Large intestine (tissue), 12 donors: Measurements from ENCODE around the gene TSR3. TPM values are rescaled to one million over a fixed set of nuclear protein-coding genes. Genes with fewer than 3 reads are reported as not detected.

Source experiments
- DNase-seq, 2 donors: peaks; one replicate each; pipeline versions ENCODE4 v3.0.0 to v3.0.0-alpha.2; 2013
- H3K27ac ChIP-seq: one replicate; pipeline ENCODE4 v1.5.1; 2013; ENCODE audit warnings: low read length
- H3K27me3 ChIP-seq: 2 replicates; pipeline ENCODE4 v1.6.1; 2013; ENCODE audit warnings: low read length; ENCODE audit not compliant: control insufficient read depth, insufficient read depth
- H3K36me3 ChIP-seq: 2 replicates; pipeline ENCODE4 v1.6.1; 2013; ENCODE audit warnings: low read length; ENCODE audit not compliant: control insufficient read depth, insufficient read depth
- H3K4me1 ChIP-seq: one replicate; pipeline ENCODE4 v1.6.1; 2013; ENCODE audit warnings: low read length; ENCODE audit not compliant: control insufficient read depth, insufficient read depth
- H3K4me3 ChIP-seq: one replicate; pipeline ENCODE4 v1.5.1; 2013; ENCODE audit warnings: low read length
- H3K9me3 ChIP-seq: one replicate; pipeline ENCODE4 v1.6.1; 2013; ENCODE audit warnings: mild to moderate bottlenecking, low read depth, low read length, moderate library complexity; ENCODE audit not compliant: control insufficient read depth
- WGBS: methylation state at CpG from one replicate; pipeline ENCODE4 v1.1.5; 2013; ENCODE audit warnings: low lambda C conversion rate; ENCODE audit not compliant: insufficient coverage; 5-methylcytosine and 5-hydroxymethylcytosine counted together
- long read RNA-seq, 11 donors: transcript quantifications; one replicate each; lab custom pipeline, GENCODE V29; 2026
- polyA plus RNA-seq: library from polyadenylated mRNA; unstranded; fragments of 120-200 nt; gene quantifications from one replicate; pipeline ENCODE4 v1.2.1, GENCODE V29; 2013

Gene TSR3
- 40.0 TPM for polyA plus RNA-seq
- long read RNA-seq, donor 1, transcript TSR3-201 (6 exons, 1,243 nt): major isoform, 11 of 11 reads
- long read RNA-seq, donor 1, partial matches to known transcripts: 0 of 11 reads
- long read RNA-seq, donor 1, other reads (novel, unspliced or antisense): 0 of 11 reads
- long read RNA-seq, donor 2, transcript TSR3-201 (6 exons, 1,243 nt): major isoform, 29 of 29 reads
- long read RNA-seq, donor 2, partial matches to known transcripts: 0 of 29 reads
- long read RNA-seq, donor 2, other reads (novel, unspliced or antisense): 0 of 29 reads
- long read RNA-seq, donor 3: 0 reads
- long read RNA-seq, donor 4, partial matches to known transcripts: 0 of 3 reads
- long read RNA-seq, donor 4, other reads (novel, unspliced or antisense): 0 of 3 reads
- long read RNA-seq, donor 5, transcript TSR3-201 (6 exons, 1,243 nt): major isoform, 26 of 33 reads
- long read RNA-seq, donor 5, partial matches to known transcripts: 7 of 33 reads
- long read RNA-seq, donor 5, other reads (novel, unspliced or antisense): 0 of 33 reads
- long read RNA-seq, donor 6, transcript TSR3-201 (6 exons, 1,243 nt): major isoform, 27 of 27 reads
- long read RNA-seq, donor 6, partial matches to known transcripts: 0 of 27 reads
- long read RNA-seq, donor 6, other reads (novel, unspliced or antisense): 0 of 27 reads
- long read RNA-seq, donor 7, transcript TSR3-201 (6 exons, 1,243 nt): major isoform, 8 of 13 reads
- long read RNA-seq, donor 7, partial matches to known transcripts: 5 of 13 reads
- long read RNA-seq, donor 7, other reads (novel, unspliced or antisense): 0 of 13 reads
- long read RNA-seq, donor 8, transcript TSR3-201 (6 exons, 1,243 nt): major isoform, 27 of 34 reads
- long read RNA-seq, donor 8, partial matches to known transcripts: 7 of 34 reads
- long read RNA-seq, donor 8, other reads (novel, unspliced or antisense): 0 of 34 reads
- long read RNA-seq, donor 9, transcript TSR3-201 (6 exons, 1,243 nt): major isoform, 23 of 23 reads
- long read RNA-seq, donor 9, partial matches to known transcripts: 0 of 23 reads
- long read RNA-seq, donor 9, other reads (novel, unspliced or antisense): 0 of 23 reads
- long read RNA-seq, donor 10, transcript TSR3-201 (6 exons, 1,243 nt): major isoform, 23 of 23 reads
- long read RNA-seq, donor 10, partial matches to known transcripts: 0 of 23 reads
- long read RNA-seq, donor 10, other reads (novel, unspliced or antisense): 0 of 23 reads
- long read RNA-seq, donor 11, transcript TSR3-201 (6 exons, 1,243 nt): major isoform, 14 of 14 reads
- long read RNA-seq, donor 11, partial matches to known transcripts: 0 of 14 reads
- long read RNA-seq, donor 11, other reads (novel, unspliced or antisense): 0 of 14 reads

GRCh38 chr16:1351582-1352362 is at the start of gene TSR3, which contains the start of gene GNPTG:
TSS of gene TSR3 (minus strand) at chr16:1351878. CDS start at chr16:1351804, 74 bp downstream.
TSS of gene GNPTG (plus strand) at chr16:1351931. CDS start at chr16:1351966, 35 bp downstream.
- no CpG with 5 or more reads among the region's 98 CpGs for WGBS
- peaks cover 4% of the 10 kb centered on the region for H3K4me1 ChIP-seq

GRCh38 chr16:1401061-1401757 is 49.5 kb upstream of the TSR3 start:
- no peak for DNase-seq
- Histone ChIP-seq H3K9me3 (no peaks in the 10 kb centered on the region), H3K4me3 (no peak overlapping the region), H3K36me3 (peaks cover 62% of the 10 kb centered on the region), H3K27me3 (no peaks in the 10 kb centered on the region), H3K27ac (no peak overlapping the region), H3K4me1 (no peaks in the 10 kb centered on the region)
- WGBS: no CpG with 5 or more reads among the region's 29 CpGs

More at GRCh38 chr16:1351582-1352362, at the start of gene TSR3, which contains the start of gene GNPTG:
- Histone ChIP-seq H3K9me3 (no peaks in the 10 kb centered on the region), H3K36me3 (peaks cover 32% of the 10 kb centered on the region), H3K27me3 (no peaks in the 10 kb centered on the region), H3K27ac (no peak within 1 kb of the TSS), H3K4me3 (peak within 1 kb of the TSS; percentile 89)
- DNase-seq: peak; percentile 90

- H3K27ac ChIP-seq: no peak overlapping the region
- H3K36me3 ChIP-seq: peaks cover 62% of the 10 kb centered on the region
- WGBS: no CpG with 5 or more reads among the region's 38 CpGs
- no peaks in the 10 kb centered on the region for H3K27me3 ChIP-seq
- no peak overlapping the region for H3K4me3 ChIP-seq
- H3K9me3 ChIP-seq: no peaks in the 10 kb centered on the region
- no peaks in the 10 kb centered on the region for H3K4me1 ChIP-seq
- no peak for DNase-seq
Observed at GRCh38 chr16:1398826-1399581, 47.3 kb upstream of the TSR3 start.

GRCh38 chr16:1398351-1398750 is 46.7 kb upstream of the TSR3 start:
- no peaks in the 10 kb centered on the region for H3K27me3 ChIP-seq
- no CpG with 5 or more reads among the region's 9 CpGs for WGBS
- no peaks in the 10 kb centered on the region for H3K4me1 ChIP-seq
- H3K36me3 ChIP-seq: peaks cover 64% of the 10 kb centered on the region
- no peak overlapping the region for H3K27ac ChIP-seq
- DNase-seq: no peak
- H3K4me3 ChIP-seq: no peak overlapping the region
- no peaks in the 10 kb centered on the region for H3K9me3 ChIP-seq

GRCh38 chr16:1397779-1398178 is 46.1 kb upstream of the TSR3 start:
- Histone ChIP-seq H3K4me1 (no peaks in the 10 kb centered on the region), H3K9me3 (no peaks in the 10 kb centered on the region), H3K4me3 (no peak overlapping the region), H3K27ac (no peak overlapping the region), H3K27me3 (no peaks in the 10 kb centered on the region), H3K36me3 (peaks cover 66% of the 10 kb centered on the region)
- WGBS: no CpG with 5 or more reads among the region's 21 CpGs
- no peak for DNase-seq

GRCh38 chr16:1395444-1396031 is 43.9 kb upstream of the TSR3 start:
- H3K27ac ChIP-seq: no peak overlapping the region
- H3K9me3 ChIP-seq: no peaks in the 10 kb centered on the region
- no peaks in the 10 kb centered on the region for H3K27me3 ChIP-seq
- no CpG with 5 or more reads among the region's 22 CpGs for WGBS
- H3K4me3 ChIP-seq: no peak overlapping the region
- peaks cover 64% of the 10 kb centered on the region for H3K36me3 ChIP-seq
- H3K4me1 ChIP-seq: no peaks in the 10 kb centered on the region
- peak in 1 of 2 donors; percentile 20 for DNase-seq

GRCh38 chr16:1394367-1394951 is 42.8 kb upstream of the TSR3 start:
- no CpG with 5 or more reads among the region's 19 CpGs for WGBS
- no peaks in the 10 kb centered on the region for H3K4me1 ChIP-seq
- no peak for DNase-seq
- no peak overlapping the region for H3K27ac ChIP-seq
- H3K4me3 ChIP-seq: no peak overlapping the region
- peaks cover 67% of the 10 kb centered on the region for H3K36me3 ChIP-seq
- H3K27me3 ChIP-seq: no peaks in the 10 kb centered on the region
- H3K9me3 ChIP-seq: no peaks in the 10 kb centered on the region

- no CpG with 5 or more reads among the region's 21 CpGs for WGBS
- DNase-seq: no peak
- H3K4me3 ChIP-seq: no peak overlapping the region
- H3K9me3 ChIP-seq: no peaks in the 10 kb centered on the region
- peaks cover 65% of the 10 kb centered on the region for H3K36me3 ChIP-seq
- H3K27ac ChIP-seq: no peak overlapping the region
- no peaks in the 10 kb centered on the region for H3K4me1 ChIP-seq
- no peaks in the 10 kb centered on the region for H3K27me3 ChIP-seq
Observed at GRCh38 chr16:1393613-1394176, 42.0 kb upstream of the TSR3 start.
